K562 (cell line): ENCODE measurements around the gene FASTK. TPM values are rescaled to one million over a fixed set of nuclear protein-coding genes. Genes with fewer than 3 reads are reported as not detected.

Source experiments
- ATAC-seq: fragments of 200-7000 bp; cut with Tn5 transposase; 3 replicates; pipeline ENCODE4 v1.9.1; 2020; ENCODE audit warnings: moderate library complexity
- BruUV-seq: library from RNA; stranded (reverse); fragments of 400-500 nt; replicated peaks from 2 replicates; lab custom pipeline; 2021; lab: Mats Ljungman, UMichigan
- CTCF ChIA-PET: fragments of 300-600 bp; formaldehyde crosslinking; extraction: SDS; loops from one replicate; lab custom pipeline; 2021; ENCODE audit warnings: low intra/inter-chr PET ratio; lab: Yijun Ruan, JAX
- POLR2A ChIA-PET: fragments of 300-600, 350-650 bp; sonication (Branson Sonifier 250); formaldehyde crosslinking; extraction: SDS; loops from one replicate; lab custom pipeline; 2021; ENCODE audit warnings: antibody characterized with exemption, inconsistent platforms; lab: Yijun Ruan, JAX
- DNase-seq, 4 experiments: peaks; one replicate each; pipeline versions ENCODE4 v3.0.0 to v3.0.0-alpha.2; 2011 to 2018; ENCODE audit warnings: low spot score in 3 of 4, mixed read lengths in 3 of 4; ENCODE audit errors: extremely low read depth in 1 of 4
- FAIRE-seq: peaks from 2 replicates; lab custom pipeline; 2011; peaks lifted over from hg19 to GRCh38; lab: Jason Lieb, UNC
- H2AFZ ChIP-seq: 2 replicates; pipeline ENCODE4 v1.6.0; 2011; ENCODE audit warnings: low read depth, low read length, control low read depth, inconsistent platforms
- H3K27ac ChIP-seq: fragments of 200-600 bp; 3 replicates; pipeline ENCODE4 v1.8.0; 2011; ENCODE audit warnings: low read depth, mild to moderate bottlenecking, control low read depth, inconsistent platforms, low read length, moderate library complexity, mixed read lengths; ENCODE audit errors: extremely low read depth
- H3K27me3 ChIP-seq, 2 experiments: fragments of 300-600 bp in 1 of 2; 2 replicates in 1 of 2; 3 replicates in 1 of 2; pipeline versions ENCODE4 v1.6.0 to v1.8.0; 2011; ENCODE audit warnings: inconsistent platforms in 2 of 2, low read length in 2 of 2, mild to moderate bottlenecking in 1 of 2, mixed read lengths in 1 of 2, moderate library complexity in 1 of 2; ENCODE audit not compliant: control insufficient read depth in 2 of 2, insufficient read depth in 2 of 2
- H3K36me3 ChIP-seq: fragments of 300-600 bp; 3 replicates; pipeline ENCODE4 v1.8.0; 2011; ENCODE audit warnings: mild to moderate bottlenecking, low read length, inconsistent platforms; ENCODE audit not compliant: control insufficient read depth, insufficient read depth
- H3K4me1 ChIP-seq, 2 experiments: fragments of 200-600 bp in 1 of 2; replicated peaks in 1 of 2; 2 replicates in 1 of 2; 3 replicates in 1 of 2; pipeline versions ENCODE4 v1.5.1 to v1.8.0; 2011; ENCODE audit warnings: inconsistent platforms in 2 of 2, low read length in 2 of 2, mild to moderate bottlenecking in 1 of 2, mixed read lengths in 1 of 2, moderate library complexity in 1 of 2; ENCODE audit not compliant: control insufficient read depth in 2 of 2, insufficient read depth in 2 of 2
- H3K4me2 ChIP-seq: 2 replicates; pipeline ENCODE4 v1.6.1; 2011; ENCODE audit warnings: low read length, control low read depth, inconsistent platforms, mixed read lengths; ENCODE audit not compliant: insufficient read depth
- H3K4me3 ChIP-seq: fragments of 200-600 bp; sonication (generic), shearing (Covaris generic); 2 replicates; pipeline ENCODE4 v1.5.1; 2016; ENCODE audit warnings: control low read depth, inconsistent platforms
- H3K79me2 ChIP-seq: fragments of 200-600 bp; 3 replicates; pipeline ENCODE4 v1.8.0; 2011; ENCODE audit warnings: low read length, inconsistent platforms; ENCODE audit not compliant: control insufficient read depth, insufficient read depth
- H3K9ac ChIP-seq, 2 experiments: 2 replicates each; pipeline versions ENCODE4 v1.6.0 to v1.6.1; 2011; ENCODE audit warnings: low read depth in 2 of 2, low read length in 2 of 2, control low read depth in 1 of 2, inconsistent platforms in 1 of 2, mild to moderate bottlenecking in 1 of 2, mixed read lengths in 1 of 2; ENCODE audit not compliant: insufficient read depth in 1 of 2
- H3K9me1 ChIP-seq: one replicate; pipeline ENCODE4 v1.6.0; 2011; ENCODE audit warnings: inconsistent platforms, mild to moderate bottlenecking, low read length, moderate library complexity; ENCODE audit not compliant: control insufficient read depth, insufficient read depth
- H3K9me3 ChIP-seq: replicated peaks from 2 replicates; pipeline ENCODE4 v1.5.1; 2011; ENCODE audit warnings: low read depth, low read length, inconsistent platforms; ENCODE audit not compliant: control insufficient read depth, insufficient read depth
- H4K20me1 ChIP-seq: replicated peaks from 2 replicates; pipeline ENCODE4 v1.6.1; 2011; ENCODE audit warnings: low read length, inconsistent platforms, mixed read lengths; ENCODE audit not compliant: control insufficient read depth, insufficient read depth
- CAMTA2 ChIP-seq: fragments of 250-450 bp; sonication (Bioruptor Pico); conservative IDR thresholded peaks from 2 replicates; pipeline ENCODE4 v1.5.1; 2022
- CHD4 ChIP-seq: fragments of 200-600 bp; sonication (generic); IDR thresholded peaks from 3 replicates; pipeline ENCODE4 v1.6.1; 2012; ENCODE audit warnings: low read depth, mild to moderate bottlenecking, mixed read lengths, low read length, inconsistent platforms; ENCODE audit not compliant: insufficient read depth, insufficient replicate concordance, poor library complexity, severe bottlenecking
- ESRRA ChIP-seq: fragments of 450-650 bp; IDR thresholded peaks from 2 replicates; pipeline ENCODE4 v1.6.1; 2014; ENCODE audit warnings: low read depth, mild to moderate bottlenecking, moderate library complexity, borderline replicate concordance
- FOXP4 ChIP-seq: sonication (generic); formaldehyde crosslinking; IDR thresholded peaks from 2 replicates; pipeline ENCODE4 v1.8.0; 2022; ENCODE audit warnings: mild to moderate bottlenecking, missing genetic modification reagents, borderline replicate concordance
- GTF2A2 ChIP-seq: IDR thresholded peaks from 2 replicates; pipeline ENCODE4 v1.6.1; 2016; ENCODE audit warnings: mild to moderate bottlenecking, missing genetic modification characterization, missing compliant biosample characterization
- KLF13 ChIP-seq: fragments of 450-650 bp; IDR thresholded peaks from 2 replicates; pipeline ENCODE4 v1.6.1; 2016; ENCODE audit warnings: missing genetic modification characterization, low read depth, mild to moderate bottlenecking, missing compliant biosample characterization, moderate library complexity, borderline replicate concordance
- KLF16 ChIP-seq: IDR thresholded peaks from 2 replicates; pipeline ENCODE4 v1.6.1; 2016; ENCODE audit warnings: antibody characterized with exemption
- MEF2D ChIP-seq: conservative IDR thresholded peaks from 2 replicates; pipeline ENCODE4 v1.6.1; 2016; ENCODE audit warnings: low read depth, missing genetic modification characterization, missing compliant biosample characterization
- NCOA2 ChIP-seq, 2 experiments: fragments of 450-650 bp; IDR thresholded peaks; 2 replicates each; pipeline ENCODE4 v1.6.1; 2018; ENCODE audit warnings: mild to moderate bottlenecking in 2 of 2, moderate library complexity in 1 of 2; ENCODE audit not compliant: partially characterized antibody in 2 of 2
- NELFE ChIP-seq: IDR thresholded peaks from 2 replicates; pipeline ENCODE4 v1.6.1; 2011; ENCODE audit warnings: mild to moderate bottlenecking; ENCODE audit not compliant: insufficient read depth, insufficient read length
- NFYB ChIP-seq: IDR thresholded peaks from 2 replicates; pipeline ENCODE4 v1.6.1; 2011; ENCODE audit warnings: mild to moderate bottlenecking, moderate library complexity; ENCODE audit not compliant: insufficient read length; ENCODE audit errors: extremely low read depth
- OTX1 ChIP-seq: fragments of 450-650 bp; formaldehyde crosslinking; IDR thresholded peaks from 2 replicates; pipeline ENCODE4 v1.4.0; 2022; ENCODE audit warnings: mild to moderate bottlenecking
- POLR2A ChIP-seq: fragments of 450-650 bp; conservative IDR thresholded peaks from 2 replicates; pipeline ENCODE4 v1.6.1; 2016
- POLR2G ChIP-seq: fragments of 200-400 bp; formaldehyde crosslinking; IDR thresholded peaks from 2 replicates; pipeline ENCODE4 v1.6.1; 2017; ENCODE audit warnings: low read depth, mild to moderate bottlenecking, antibody characterized with exemption, low read length, moderate library complexity
- ZNF224 ChIP-seq: sonication (generic); formaldehyde crosslinking; IDR thresholded peaks from 2 replicates; pipeline ENCODE4 v1.8.0; 2022; ENCODE audit warnings: mild to moderate bottlenecking, missing genetic modification reagents
- ZNF232 ChIP-seq: sonication (generic); formaldehyde crosslinking; IDR thresholded peaks from 2 replicates; pipeline ENCODE4 v1.8.0; 2022; ENCODE audit warnings: mild to moderate bottlenecking, missing genetic modification reagents
- ZNF282 ChIP-seq: sonication (generic); formaldehyde crosslinking; IDR thresholded peaks from 2 replicates; pipeline ENCODE4 v1.8.1; 2023; ENCODE audit warnings: missing genetic modification reagents
- ZNF644 ChIP-seq: fragments of 200-800 bp; sonication (Bioruptor generic); IDR thresholded peaks from 2 replicates; pipeline ENCODE4 v1.6.1; 2016; ENCODE audit warnings: low read depth, missing genetic modification characterization, missing compliant biosample characterization
- WGBS: fragments of 100-300 bp; shearing (Covaris generic); methylation state at CpG from one replicate; pipeline ENCODE4 v1.1.6; 2016; ENCODE audit warnings: low coverage, mixed read lengths; ENCODE audit not compliant: insufficient coverage; ENCODE audit errors: missing lambda C conversion rate; 5-methylcytosine and 5-hydroxymethylcytosine counted together
- in situ Hi-C: fragments of 300-500 bp; cut with MboI; formaldehyde crosslinking; loops from 4 replicates; pipeline ENCODE4 v1.15.0; 2018; ENCODE audit warnings: inconsistent platforms, mixed read lengths
- intact Hi-C: fragments of 100-400 bp; cut with micrococcal nuclease; formaldehyde crosslinking; loops from 2 replicates; pipeline ENCODE4 v1.14.2; 2022
- polyA plus RNA-seq, 8 experiments: library from polyadenylated mRNA; depleted of rRNA in 4 of 8; stranded (reverse) in 5 of 8; unstranded in 3 of 8; fragments of >200 nt; fragmentation: Nextera tagmentation in 2 of 8; fragmentation: Illumina TruSeq in 1 of 8; extraction: Ambion mirVana in 2 of 8; extraction: Trizol in 1 of 8; gene quantifications; 2 replicates each; pipeline versions ENCODE4 v1.2.1 to v1.2.3, GENCODE V29; 2011 to 2014; ENCODE audit warnings: inconsistent platforms in 1 of 8, missing spikeins in 1 of 8
- total RNA-seq, 7 experiments: library from RNA; depleted of rRNA in 6 of 7; stranded (reverse); fragments of >200 nt in 6 of 7; fragmentation: Illumina TruSeq in 2 of 7; extraction: Trizol in 2 of 7; gene quantifications; 2 replicates each; pipeline versions ENCODE4 v1.2.1 to v1.2.3, GENCODE V29; 2011 to 2021; ENCODE audit warnings: low replicate concordance in 1 of 7
- TF ChIP-seq, protein P1 (sequence below): fragments of 450-650 bp; IDR thresholded peaks from 2 replicates; pipeline ENCODE4 v1.6.1; 2016; ENCODE audit warnings: low read depth, mild to moderate bottlenecking, moderate library complexity

FASTK gene
- total and polyA plus RNA-seq, 9 of the 15 experiments (the other 6 are each of a cell fraction or from before 2014, with no cell fraction given), result 0.51 to 150 (median 48.2) TPM

- TF ChIP-seq, protein P1, sequence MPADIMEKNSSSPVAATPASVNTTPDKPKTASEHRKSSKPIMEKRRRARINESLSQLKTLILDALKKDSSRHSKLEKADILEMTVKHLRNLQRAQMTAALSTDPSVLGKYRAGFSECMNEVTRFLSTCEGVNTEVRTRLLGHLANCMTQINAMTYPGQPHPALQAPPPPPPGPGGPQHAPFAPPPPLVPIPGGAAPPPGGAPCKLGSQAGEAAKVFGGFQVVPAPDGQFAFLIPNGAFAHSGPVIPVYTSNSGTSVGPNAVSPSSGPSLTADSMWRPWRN, result no peak
- no peak for TF ChIP-seq POLR2A
- no peak for TF ChIP-seq KLF13 (tag)
- TF ChIP-seq OTX1 (CRISPR knock-in tag), result no peak
- TF ChIP-seq ZNF644 (tag), result no peak
- no peak for TF ChIP-seq ZNF224 (CRISPR knock-in tag)
- TF ChIP-seq NELFE, result no peak
- no peak for TF ChIP-seq ESRRA
- no peak for TF ChIP-seq CHD4
These were observed 48.7 kb upstream of the FASTK start (continued) for GRCh38 chr7:151129117-151129959.

DNA sequence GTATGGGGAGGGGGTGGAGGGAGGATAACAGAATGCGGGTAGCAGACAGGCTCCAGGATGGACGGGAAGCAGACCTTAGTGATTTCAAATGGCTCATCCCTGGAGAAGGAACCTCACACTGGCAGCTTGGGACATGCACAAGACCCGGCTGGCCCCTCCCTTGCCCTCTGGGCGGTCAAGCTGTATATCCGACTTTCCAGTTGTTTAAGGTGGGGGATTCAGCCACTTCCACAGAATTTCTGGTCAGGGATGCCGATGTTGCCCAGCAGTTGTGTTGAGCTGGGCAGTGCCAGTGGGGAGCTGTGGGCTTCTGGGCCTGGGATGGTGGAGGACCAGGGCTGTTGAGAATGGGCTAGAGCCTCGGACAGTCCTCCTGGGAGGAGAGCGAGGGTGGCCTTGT, 48.1 kb upstream of the FASTK start:
- no peaks in the 10 kb centered on the region for H3K9me3 ChIP-seq
- peaks cover 0 to 26% of the 10 kb centered on the region in 2 experiments; a peak in 1 of 5 replicates for H3K4me1 ChIP-seq
- H3K36me3 ChIP-seq, result peaks cover 95% of the 10 kb centered on the region
- DNase-seq (no peak), ATAC-seq (no peak), FAIRE-seq (no peak)
- no peaks in the 10 kb centered on the region; a peak in 1 of 5 replicates for H3K27me3 ChIP-seq
- in situ Hi-C loops, result no loop called here
- H3K27ac ChIP-seq, result no peak overlapping the region
- CTCF ChIA-PET, result interaction anchor here (0.7 kb wide), 1 partner anchor 177 kb away, joined by 3 read pairs; no protein-coding TSS in a partner anchor
- no peak overlapping the region for H3K4me3 ChIP-seq
- peak overlapping the region in 1 of 2 experiments; percentile 36; a peak in 1 of 4 replicates for H3K9ac ChIP-seq
- WGBS, result 87% methylated on average over 8 of the region's 8 CpGs
- peaks cover 10% of the 10 kb centered on the region; the same call in 2 of the 3 replicates for H3K79me2 ChIP-seq
- no TSS peak for BruUV-seq
- H3K9me1 ChIP-seq, result peaks cover 5% of the 10 kb centered on the region
- intact Hi-C loops, result no loop called here
- H2AFZ ChIP-seq, result no peak overlapping the region
- POLR2A ChIA-PET, result interaction anchor here (0.6 to 2.0 kb wide), 4 partner anchors 14 to 1972 kb away, joined by 3 to 5 read pairs (median 3); no protein-coding TSS in a partner anchor
- peaks cover 16% of the 10 kb centered on the region for H4K20me1 ChIP-seq
- H3K4me2 ChIP-seq, result no peak overlapping the region
- TF ChIP-seq FOXP4 (CRISPR knock-in tag), result no peak
- no peak for TF ChIP-seq ZNF232 (CRISPR knock-in tag)
- TF ChIP-seq KLF16, result no peak
- no peak for TF ChIP-seq POLR2G
- no peak for TF ChIP-seq NFYB
- no peak for TF ChIP-seq NCOA2 (IDR thresholded peaks at IDR 0.05; ENCODE audit: partially characterized antibody in 2 of 2)
- no peak for TF ChIP-seq MEF2D (tag)
- no peak for TF ChIP-seq ZNF224 (CRISPR knock-in tag)
- TF ChIP-seq CAMTA2 (CRISPR knock-in tag), result no peak
- TF ChIP-seq GTF2A2, result no peak
- no peak for TF ChIP-seq ZNF282
